Mesenteric fat pad (tissue), 1 donor: ENCODE data around the gene DNAH3. TPM values are rescaled to one million over a fixed set of nuclear protein-coding genes. Genes with fewer than 3 reads are reported as not detected.
"Not testable (repeated sequence)": the region's sequence is repeated elsewhere in the genome, so short reads cannot be mapped to it uniquely, and the experiment has no call there.

Source experiments
- DNase-seq: peaks from one replicate; pipeline ENCODE4 v3.0.0-alpha.2; 2020; ENCODE audit warnings: low spot score
- total RNA-seq: library from RNA; stranded (reverse); fragmentation: NEBNext Ultra II Directional; extraction: Animal tissue kit (Norgen Biotek cat#: 25700); gene quantifications from one replicate; pipeline ENCODE4 v1.2.1, GENCODE V29; 2021
- donor health status: DM: yes; HTN: yes; CAD: no.

The DNAH3 gene
- total RNA-seq, 1 donor from 2014 or later: 0.10 TPM

GRCh38 chr16:21169249-21169981, 18.8 kb upstream of the DNAH3 start:
- DNase-seq: no peak

- DNase-seq: no peak
Observed at GRCh38 chr16:21167929-21168602, 17.4 kb upstream of the DNAH3 start.

- no peak for DNase-seq
Observed at GRCh38 chr16:21167360-21167759, 16.7 kb upstream of the DNAH3 start.

GRCh38 chr16:21166561-21166961, 15.9 kb upstream of the DNAH3 start:
- DNase-seq: no peak

GRCh38 chr16:21164521-21165168, 14.0 kb upstream of the DNAH3 start:
- no peak for DNase-seq

- DNase-seq: no peak
Observed at GRCh38 chr16:21163576-21163975, 12.9 kb upstream of the DNAH3 start.

- no peak for DNase-seq
Observed at GRCh38 chr16:21162661-21163151, 12.1 kb upstream of the DNAH3 start.

- DNase-seq: no peak
Observed at GRCh38 chr16:21161211-21161610, 10.6 kb upstream of the DNAH3 start.

GRCh38 chr16:21160276-21160675, 9.6 kb upstream of the DNAH3 start:
- DNase-seq: no peak

- no peak for DNase-seq
Observed at GRCh38 chr16:21159281-21159951, 8.8 kb upstream of the DNAH3 start.

GRCh38 chr16:21158208-21159110, 7.8 kb upstream of the DNAH3 start, which contains the start of gene LDAF1:
Gene LDAF1, plus strand, starts transcription at chr16:21158674. Its CDS starts 2,509 bp downstream, at chr16:21161183.
- DNase-seq: peak; percentile 94

GRCh38 chr16:21157632-21158031, 7.0 kb upstream of the DNAH3 start:
- DNase-seq: no peak

GRCh38 chr16:21156767-21157467, 6.3 kb upstream of the DNAH3 start:
- no peak for DNase-seq

GRCh38 chr16:21156011-21156410, 5.4 kb upstream of the DNAH3 start:
- not testable (repeated sequence) for DNase-seq

- not testable (repeated sequence) for DNase-seq
Observed at GRCh38 chr16:21153124-21153729, 2.6 kb upstream of the DNAH3 start.

- DNase-seq: not testable (repeated sequence)
Observed at GRCh38 chr16:21152160-21153030, 1.7 kb upstream of the DNAH3 start.

GRCh38 chr16:21145738-21146137, 4.9 kb downstream of the DNAH3 start:
- DNase-seq: no peak

GRCh38 chr16:21134053-21134452, 16.6 kb downstream of the DNAH3 start:
- DNase-seq: no peak
